GM12878 (cell line): Measurements from ENCODE around the gene UGT2B11. TPM values are rescaled to one million over a fixed set of nuclear protein-coding genes. Genes with fewer than 3 reads are reported as not detected.
"Not testable (repeated sequence)": the region's sequence is repeated elsewhere in the genome, so short reads cannot be mapped to it uniquely, and the experiment has no call there.

ENCODE experiments used
- ATAC-seq: fragments of 200-7000 bp; cut with Tn5 transposase; 3 replicates; pipeline ENCODE4 v1.9.1; 2020; ENCODE audit warnings: mild to moderate bottlenecking, moderate library complexity
- BruUV-seq: library from RNA; stranded (reverse); fragments of 400-500 nt; replicated peaks from 2 replicates; lab custom pipeline; 2021; lab: Mats Ljungman, UMichigan
- CTCF ChIA-PET: fragments of 300-600 bp; sonication (Branson Sonifier 250); formaldehyde crosslinking; extraction: SDS; loops from one replicate; lab custom pipeline; 2021; ENCODE audit warnings: inconsistent platforms; lab: Yijun Ruan, JAX
- POLR2A ChIA-PET: fragments of 350-600 bp; formaldehyde crosslinking; extraction: SDS; loops from one replicate; lab custom pipeline; 2021; ENCODE audit warnings: inconsistent platforms; lab: Charles Lee
- RAD21 ChIA-PET: fragments of 300-600 bp; sonication (Branson Sonifier 250); formaldehyde crosslinking; loops from one replicate; lab custom pipeline; 2023; ENCODE audit warnings: antibody characterized with exemption; ENCODE audit not compliant: unreplicated experiment; lab: Charles Lee
- SMC1A ChIA-PET: fragments of 300-600 bp; sonication (Branson Sonifier 250); formaldehyde crosslinking; loops from one replicate; lab custom pipeline; 2023; ENCODE audit not compliant: unreplicated experiment, uncharacterized antibody; lab: Charles Lee
- DNase-seq: peaks from one replicate; pipeline ENCODE4 v3.0.0-alpha.2; 2011; ENCODE audit warnings: low read depth, low spot score
- FAIRE-seq: peaks from 3 replicates; lab custom pipeline; 2011; peaks lifted over from hg19 to GRCh38; lab: Jason Lieb, UNC
- H2AFZ ChIP-seq: 2 replicates; pipeline ENCODE4 v1.6.0; 2011; ENCODE audit warnings: low read depth, low read length, control low read depth; ENCODE audit not compliant: control insufficient read depth
- H3K27ac ChIP-seq: 2 replicates; pipeline ENCODE4 v1.5.1; 2011; ENCODE audit warnings: control low read depth; ENCODE audit not compliant: control insufficient read depth, insufficient read depth
- H3K27me3 ChIP-seq, 2 experiments: replicated peaks in 1 of 2; 2 replicates each; pipeline versions ENCODE4 v1.6.0 to v1.6.1; 2011; ENCODE audit warnings: low read length in 1 of 2; ENCODE audit not compliant: control insufficient read depth in 2 of 2, insufficient read depth in 2 of 2
- H3K36me3 ChIP-seq, 2 experiments: 2 replicates each; pipeline ENCODE4 v1.5.1; 2011; ENCODE audit warnings: low read length in 1 of 2; ENCODE audit not compliant: control insufficient read depth in 2 of 2, insufficient read depth in 2 of 2
- H3K4me1 ChIP-seq: 2 replicates; pipeline ENCODE4 v1.6.1; 2011; ENCODE audit warnings: mild to moderate bottlenecking, low read length, moderate library complexity, mixed read lengths; ENCODE audit not compliant: control insufficient read depth, insufficient read depth
- H3K4me2 ChIP-seq: 2 replicates; pipeline ENCODE4 v1.6.0; 2011; ENCODE audit warnings: control low read depth; ENCODE audit not compliant: control insufficient read depth, insufficient read depth
- H3K4me3 ChIP-seq: fragments of 200-600 bp; sonication (generic); 2 replicates; pipeline ENCODE4 v1.5.1; 2016
- H3K79me2 ChIP-seq: 2 replicates; pipeline ENCODE4 v1.6.0; 2011; ENCODE audit warnings: low read length; ENCODE audit not compliant: control insufficient read depth, insufficient read depth
- H3K9ac ChIP-seq: 2 replicates; pipeline ENCODE4 v1.8.0; 2011; ENCODE audit warnings: low read length, control low read depth, mixed read lengths; ENCODE audit not compliant: control insufficient read depth, insufficient read depth
- H3K9me3 ChIP-seq: replicated peaks from 3 replicates; pipeline ENCODE4 v1.5.1; 2011; ENCODE audit warnings: mild to moderate bottlenecking, low read length; ENCODE audit not compliant: control insufficient read depth, insufficient read depth
- H4K20me1 ChIP-seq: 2 replicates; pipeline ENCODE4 v1.6.0; 2011; ENCODE audit not compliant: control insufficient read depth, insufficient read depth
- BACH1 ChIP-seq: fragments of 450-650 bp; IDR thresholded peaks from 2 replicates; pipeline ENCODE4 v1.6.1; 2017; ENCODE audit warnings: mild to moderate bottlenecking, borderline replicate concordance
- FOXM1 ChIP-seq: IDR thresholded peaks from 2 replicates; pipeline ENCODE4 v1.6.1; 2012; ENCODE audit warnings: low read depth, mild to moderate bottlenecking, inconsistent platforms, low read length, moderate library complexity
- JUNB ChIP-seq: IDR thresholded peaks from 2 replicates; pipeline ENCODE4 v1.6.1; 2016; ENCODE audit warnings: antibody characterized with exemption, mild to moderate bottlenecking
- NR2C1 ChIP-seq: fragments of 450-650 bp; IDR thresholded peaks from 2 replicates; pipeline ENCODE4 v1.6.1; 2017; ENCODE audit warnings: antibody characterized with exemption, mild to moderate bottlenecking, moderate library complexity
- POLR2AphosphoS5 ChIP-seq: IDR thresholded peaks from 2 replicates; pipeline ENCODE4 v1.6.1; 2011; ENCODE audit warnings: mild to moderate bottlenecking, low read length, inconsistent platforms
- ZNF384 ChIP-seq: IDR thresholded peaks from 2 replicates; pipeline ENCODE4 v1.6.1; 2012; ENCODE audit warnings: low read depth, mild to moderate bottlenecking, low read length, improper control_type of control experiment, borderline replicate concordance
- WGBS: methylation state at CpG from one replicate; pipeline ENCODE4 v1.1.6; 2016; ENCODE audit warnings: low lambda C conversion rate; ENCODE audit not compliant: insufficient replicate concordance, insufficient coverage; ENCODE audit errors: missing lambda C conversion rate; 5-methylcytosine and 5-hydroxymethylcytosine counted together
- in situ Hi-C: fragments of 300-500 bp; cut with MboI; formaldehyde crosslinking; loops from 9 replicates; pipeline ENCODE4 v1.14.3; 2018; ENCODE audit warnings: mixed read lengths
- intact Hi-C: fragments of 100-400 bp; cut with micrococcal nuclease; formaldehyde crosslinking; loops from one replicate; pipeline ENCODE4 v1.14.2; 2022; ENCODE audit not compliant: unreplicated experiment
- polyA plus RNA-seq, 11 experiments: library from polyadenylated mRNA; depleted of rRNA in 4 of 11; unstranded in 6 of 11; stranded (reverse) in 5 of 11; fragments of >200 nt; fragmentation: Nextera tagmentation in 4 of 11; fragmentation: Illumina TruSeq in 1 of 11; extraction: Ambion mirVana in 4 of 11; extraction: Trizol in 1 of 11; gene quantifications; 1 replicate in 1 of 11; 2 replicates in 10 of 11; pipeline versions ENCODE4 v1.2.1 to v1.2.3, GENCODE V29; 2011 to 2016; ENCODE audit warnings: inconsistent platforms in 2 of 11, missing spikeins in 2 of 11, low read depth in 1 of 11
- total RNA-seq, 4 experiments: library from RNA; depleted of rRNA in 3 of 4; stranded (reverse); fragments of >200 nt in 3 of 4; fragmentation: Illumina TruSeq in 1 of 4; extraction: Trizol in 1 of 4; gene quantifications; 2 replicates each; pipeline versions ENCODE4 v1.2.1 to v1.2.3, GENCODE V29; 2013 to 2021
- TF ChIP-seq, protein P1 (sequence below): IDR thresholded peaks from 2 replicates; pipeline ENCODE4 v1.6.1; 2012; ENCODE audit warnings: low read length, inconsistent platforms

Gene UGT2B11
- total and polyA plus RNA-seq, 10 of the 15 experiments (the other 5 are each of a cell fraction or from before 2014, with no cell fraction given): not detected

DNA sequence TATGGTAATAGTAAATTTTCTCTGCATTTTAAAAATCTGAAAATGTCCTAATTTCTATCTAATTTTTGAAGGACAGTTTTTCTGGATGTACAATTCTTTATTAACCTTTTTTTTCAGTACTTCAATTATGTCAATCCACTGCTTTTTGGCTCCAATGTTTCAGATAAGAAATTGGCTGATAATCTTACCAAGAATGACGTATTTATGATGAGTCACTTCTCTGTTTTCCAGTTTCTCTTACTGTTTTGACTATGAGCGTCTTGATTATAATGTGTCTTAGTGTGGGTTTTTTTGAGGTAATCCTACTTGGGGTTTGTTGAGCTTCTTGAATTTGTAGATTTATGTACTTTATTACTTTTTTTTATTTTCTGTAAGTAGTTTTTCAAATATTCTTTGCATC is 47.2 kb downstream of the UGT2B11 start (continued):
- no peak for TF ChIP-seq ZNF384
- TF ChIP-seq NR2C1: no peak
- no peak for TF ChIP-seq POLR2AphosphoS5
- TF ChIP-seq FOXM1: no peak
- TF ChIP-seq JUNB: peak; percentile 78
- TF ChIP-seq BACH1: no peak
- TF ChIP-seq, protein P1, sequence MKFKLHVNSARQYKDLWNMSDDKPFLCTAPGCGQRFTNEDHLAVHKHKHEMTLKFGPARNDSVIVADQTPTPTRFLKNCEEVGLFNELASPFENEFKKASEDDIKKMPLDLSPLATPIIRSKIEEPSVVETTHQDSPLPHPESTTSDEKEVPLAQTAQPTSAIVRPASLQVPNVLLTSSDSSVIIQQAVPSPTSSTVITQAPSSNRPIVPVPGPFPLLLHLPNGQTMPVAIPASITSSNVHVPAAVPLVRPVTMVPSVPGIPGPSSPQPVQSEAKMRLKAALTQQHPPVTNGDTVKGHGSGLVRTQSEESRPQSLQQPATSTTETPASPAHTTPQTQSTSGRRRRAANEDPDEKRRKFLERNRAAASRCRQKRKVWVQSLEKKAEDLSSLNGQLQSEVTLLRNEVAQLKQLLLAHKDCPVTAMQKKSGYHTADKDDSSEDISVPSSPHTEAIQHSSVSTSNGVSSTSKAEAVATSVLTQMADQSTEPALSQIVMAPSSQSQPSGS: peak; percentile 72

DNA sequence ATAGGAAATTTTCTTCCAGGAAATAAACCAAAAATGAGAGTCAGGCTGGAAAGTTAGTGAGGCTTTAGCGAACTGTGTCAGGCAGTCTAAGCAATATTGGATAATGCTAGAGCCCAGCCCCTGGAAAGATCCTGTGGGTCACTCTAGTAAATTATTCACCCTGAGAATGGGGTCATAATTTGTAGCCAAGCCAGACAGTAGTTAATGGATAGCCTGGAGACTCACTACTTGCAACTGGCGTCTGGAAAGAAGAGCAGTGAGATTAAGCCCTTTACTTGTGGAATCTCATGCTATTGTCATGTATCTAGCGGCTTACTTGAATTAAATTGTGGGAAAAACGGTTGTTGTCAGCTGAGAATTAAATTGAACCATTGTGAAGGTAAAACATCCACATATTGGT is 48.2 kb downstream of the UGT2B11 start:
- H3K27me3 ChIP-seq, H3K27ac ChIP-seq, H3K4me1 ChIP-seq, H3K36me3 ChIP-seq, DNase-seq, H2AFZ ChIP-seq, H4K20me1 ChIP-seq, POLR2A ChIA-PET, H3K9ac ChIP-seq, H3K4me2 ChIP-seq, H3K79me2 ChIP-seq, H3K4me3 ChIP-seq, RAD21 ChIA-PET, BruUV-seq, H3K9me3 ChIP-seq, SMC1A ChIA-PET, ATAC-seq, intact Hi-C loops: not testable (repeated sequence)
- CTCF ChIA-PET: interaction anchor here (1.2 kb wide), 1 partner anchor 8 kb away, joined by 4 read pairs; no protein-coding TSS in a partner anchor
- in situ Hi-C loops: loop anchor here (25.0 kb wide), 1 partner anchor 679 kb away; no protein-coding TSS in a partner anchor
- FAIRE-seq: peak; percentile 59
- 1% methylated on average over 4 of the region's 4 CpGs for WGBS

DNA sequence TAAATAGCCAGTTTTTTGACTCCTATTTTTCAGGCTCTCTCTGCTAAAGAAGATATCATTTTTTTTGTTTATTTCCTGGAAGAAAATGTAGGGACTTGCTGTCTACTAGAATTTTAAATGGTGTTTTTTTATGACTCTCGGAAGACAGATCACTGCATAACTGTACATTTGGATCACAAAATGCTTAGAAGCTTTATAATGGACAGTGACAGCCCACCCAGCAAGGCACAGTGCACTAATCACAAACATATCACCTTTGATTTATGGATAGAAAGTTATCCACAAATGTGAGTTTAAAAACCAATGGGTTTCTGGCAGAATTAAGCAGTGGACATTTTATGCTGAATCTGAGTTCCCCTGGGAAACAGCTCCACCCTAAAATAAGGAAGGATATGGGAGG is 48.8 kb downstream of the UGT2B11 start:
- FAIRE-seq, SMC1A ChIA-PET, H3K4me1 ChIP-seq, ATAC-seq, CTCF ChIA-PET, DNase-seq, H2AFZ ChIP-seq, H3K4me2 ChIP-seq, RAD21 ChIA-PET, H4K20me1 ChIP-seq, H3K27ac ChIP-seq, H3K27me3 ChIP-seq, H3K4me3 ChIP-seq, H3K9ac ChIP-seq, BruUV-seq, intact Hi-C loops, POLR2A ChIA-PET, H3K9me3 ChIP-seq, H3K79me2 ChIP-seq, H3K36me3 ChIP-seq: not testable (repeated sequence)
- in situ Hi-C loops: loop anchor here (25.0 kb wide), 1 partner anchor 678 kb away; no protein-coding TSS in a partner anchor
- 52% methylated on average over 1 of the region's 1 CpG for WGBS
